ENCODE measurements around the gene CHST3.

CHST3 gene

GRCh38 chr10:72061491-72061890 lies 97.3 kb downstream of the CHST3 start:
- no peak for DNase-seq

- DNase-seq: no peak
Observed at GRCh38 chr10:72061930-72062329, 97.7 kb downstream of the CHST3 start.

GRCh38 chr10:72062382-72062781 lies 98.2 kb downstream of the CHST3 start:
- no peak for DNase-seq
